DMS 273 treated with DMSO at 0.1 percent for 48 hours (cell line): ENCODE results near the gene IFNL2.

Source experiments
- DNase-seq: peaks from one replicate; lab custom pipeline; 2025; lab: John Stamatoyannopoulos, UW

The IFNL2 gene

GRCh38 chr19:39318071-39318470 lies 49.9 kb downstream of the IFNL2 start:
- DNase-seq = no peak

DNA sequence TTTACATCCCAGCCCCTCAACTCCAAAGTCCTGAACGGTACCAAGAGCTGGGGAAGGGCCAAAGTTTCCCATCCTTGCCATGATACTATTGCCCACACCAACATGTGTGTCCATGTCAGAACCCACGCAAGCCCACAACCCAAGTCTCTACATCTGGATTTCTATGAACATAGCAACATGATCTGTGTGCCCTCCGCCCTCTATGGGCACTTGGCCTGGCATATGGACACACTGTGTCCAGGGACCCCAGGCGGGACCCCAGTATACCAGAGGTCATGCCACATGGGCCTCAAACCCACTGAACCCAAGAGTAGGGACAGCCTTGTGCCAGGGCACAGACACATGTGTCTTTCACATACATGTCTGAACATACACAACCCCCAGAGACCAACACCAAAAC lies 50.5 kb downstream of the IFNL2 start:
- DNase-seq = no peak

GRCh38 chr19:39319098-39319891 lies 51.1 kb downstream of the IFNL2 start:
- DNase-seq = no peak
